ENCODE data around the gene CRIP3.

CRIP3 gene

DNA sequence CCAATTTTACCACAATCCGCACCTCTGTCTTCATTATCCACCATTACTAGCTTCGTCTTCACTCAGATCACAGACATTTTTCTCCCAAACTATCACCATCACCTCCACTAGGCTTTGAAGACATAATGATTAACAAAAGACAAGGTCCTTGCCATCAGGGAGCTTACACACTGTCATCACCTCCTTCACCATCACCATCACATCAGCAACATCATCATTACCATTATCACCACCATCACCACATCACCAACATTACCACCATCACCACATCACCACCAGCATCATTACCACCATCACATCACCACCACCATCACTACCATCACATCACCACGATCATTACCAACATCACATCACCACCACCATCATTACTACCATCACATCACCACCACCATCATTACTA lies 14.9 kb downstream of the CRIP3 start:
- H3K4me3 ChIP-seq (ENCODE audit: low read depth, low read length): no peak overlapping the region
- TF ChIP-seq, protein P1, sequence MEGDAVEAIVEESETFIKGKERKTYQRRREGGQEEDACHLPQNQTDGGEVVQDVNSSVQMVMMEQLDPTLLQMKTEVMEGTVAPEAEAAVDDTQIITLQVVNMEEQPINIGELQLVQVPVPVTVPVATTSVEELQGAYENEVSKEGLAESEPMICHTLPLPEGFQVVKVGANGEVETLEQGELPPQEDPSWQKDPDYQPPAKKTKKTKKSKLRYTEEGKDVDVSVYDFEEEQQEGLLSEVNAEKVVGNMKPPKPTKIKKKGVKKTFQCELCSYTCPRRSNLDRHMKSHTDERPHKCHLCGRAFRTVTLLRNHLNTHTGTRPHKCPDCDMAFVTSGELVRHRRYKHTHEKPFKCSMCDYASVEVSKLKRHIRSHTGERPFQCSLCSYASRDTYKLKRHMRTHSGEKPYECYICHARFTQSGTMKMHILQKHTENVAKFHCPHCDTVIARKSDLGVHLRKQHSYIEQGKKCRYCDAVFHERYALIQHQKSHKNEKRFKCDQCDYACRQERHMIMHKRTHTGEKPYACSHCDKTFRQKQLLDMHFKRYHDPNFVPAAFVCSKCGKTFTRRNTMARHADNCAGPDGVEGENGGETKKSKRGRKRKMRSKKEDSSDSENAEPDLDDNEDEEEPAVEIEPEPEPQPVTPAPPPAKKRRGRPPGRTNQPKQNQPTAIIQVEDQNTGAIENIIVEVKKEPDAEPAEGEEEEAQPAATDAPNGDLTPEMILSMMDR (IDR thresholded peaks at IDR 0.05; ENCODE audit: borderline replicate concordance, insufficient read depth, low read depth, low read length): no peak

DNA sequence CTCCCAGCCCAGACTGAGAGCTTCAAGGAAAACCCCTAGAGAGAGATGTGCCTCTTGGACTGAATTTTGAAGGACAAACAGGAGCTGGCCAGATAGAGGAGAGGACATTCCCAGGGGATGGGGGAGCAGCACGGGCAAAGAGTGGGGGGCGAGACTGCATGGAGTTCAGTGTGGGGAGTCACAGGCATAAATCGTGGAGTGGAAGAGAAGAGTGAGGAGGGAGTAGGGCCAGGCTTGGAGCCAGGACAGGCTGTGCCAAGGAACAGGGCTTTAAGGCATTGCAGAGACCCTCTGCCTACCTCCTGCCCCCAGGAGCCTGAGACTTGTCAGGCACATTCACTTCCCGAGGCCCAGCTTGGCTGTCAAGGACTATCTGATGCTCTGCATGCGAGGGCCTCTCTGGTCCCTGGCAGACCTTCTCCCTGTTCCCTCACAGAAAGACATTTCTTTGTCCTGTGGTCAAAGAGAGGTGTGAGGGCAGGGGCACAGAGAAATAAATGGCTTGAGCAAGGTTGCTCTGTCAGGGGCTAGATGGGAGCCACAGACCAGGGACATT lies 15.8 kb downstream of the CRIP3 start:
- no peak overlapping the region for H3K4me3 ChIP-seq (ENCODE audit: low read depth, low read length)
- TF ChIP-seq, protein P1 (IDR thresholded peaks at IDR 0.05; ENCODE audit: borderline replicate concordance, insufficient read depth, low read depth, low read length): no peak

DNA sequence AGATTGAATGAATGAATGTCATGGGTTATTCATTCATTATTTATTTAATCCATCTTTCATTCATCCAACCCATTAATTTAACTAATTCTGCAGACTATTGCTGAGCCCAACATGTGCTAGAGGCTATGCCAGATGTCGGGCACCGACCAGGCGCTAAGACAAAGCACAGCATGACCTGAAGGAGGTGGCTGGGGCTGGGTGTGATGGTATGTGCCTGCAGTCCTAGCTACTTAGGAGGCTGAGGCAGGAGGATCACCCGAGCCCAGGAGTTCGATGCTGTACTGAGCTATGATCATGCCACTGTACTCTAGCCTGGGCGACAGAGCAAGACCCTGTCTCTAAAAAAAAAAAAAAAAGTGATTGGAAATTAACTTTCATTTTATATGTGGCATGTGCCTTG lies 16.3 kb downstream of the CRIP3 start:
- TF ChIP-seq, protein P1 (IDR thresholded peaks at IDR 0.05; ENCODE audit: borderline replicate concordance, insufficient read depth, low read depth, low read length): no peak
- no peak overlapping the region for H3K4me3 ChIP-seq (ENCODE audit: low read depth, low read length)

DNA sequence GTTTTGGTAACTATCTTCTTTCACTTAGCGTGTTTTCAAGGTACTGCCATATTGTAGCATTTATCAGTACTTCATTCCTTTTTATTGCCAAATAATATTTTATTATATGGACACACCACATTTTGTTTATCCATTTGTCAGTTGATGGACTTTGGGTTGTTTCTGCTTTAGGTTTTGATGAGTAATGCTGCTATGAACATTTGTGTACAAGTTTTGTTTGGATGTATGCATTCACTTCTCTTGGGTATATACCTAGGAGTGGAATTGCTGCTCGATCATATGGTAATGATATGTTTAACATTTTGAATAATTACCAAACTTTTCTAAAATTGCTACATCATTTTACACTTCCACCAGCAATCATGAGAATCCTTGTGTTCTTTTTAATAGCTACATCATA lies 16.9 kb downstream of the CRIP3 start:
- TF ChIP-seq, protein P1 (IDR thresholded peaks at IDR 0.05; ENCODE audit: borderline replicate concordance, insufficient read depth, low read depth, low read length): no peak
- H3K4me3 ChIP-seq (ENCODE audit: low read depth, low read length): no peak overlapping the region

DNA sequence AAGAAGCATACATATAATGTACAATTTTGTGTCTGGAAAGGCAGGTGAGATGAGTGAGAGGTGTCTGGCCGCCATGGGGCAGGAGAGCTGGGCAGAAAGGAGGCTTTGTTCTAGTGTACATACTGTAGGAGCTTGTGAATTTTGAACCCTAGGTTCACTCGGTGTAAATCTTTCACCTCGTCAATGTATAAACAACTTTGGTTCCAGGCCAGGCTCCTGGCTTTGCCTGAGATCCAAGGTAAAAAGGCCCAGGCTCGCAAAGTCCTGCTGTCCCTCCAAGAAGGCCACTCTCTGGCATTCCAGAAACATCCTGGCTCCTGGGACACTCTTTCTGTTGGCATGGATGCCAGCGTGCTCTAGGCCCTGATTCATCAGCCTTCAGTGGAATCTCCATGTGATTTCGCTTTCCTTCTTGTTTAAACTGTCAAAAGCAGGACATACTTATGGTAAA lies 17.7 kb downstream of the CRIP3 start:
- TF ChIP-seq, protein P1 (IDR thresholded peaks at IDR 0.05; ENCODE audit: borderline replicate concordance, insufficient read depth, low read depth, low read length): no peak
- no peak overlapping the region for H3K4me3 ChIP-seq (ENCODE audit: low read depth, low read length)

DNA sequence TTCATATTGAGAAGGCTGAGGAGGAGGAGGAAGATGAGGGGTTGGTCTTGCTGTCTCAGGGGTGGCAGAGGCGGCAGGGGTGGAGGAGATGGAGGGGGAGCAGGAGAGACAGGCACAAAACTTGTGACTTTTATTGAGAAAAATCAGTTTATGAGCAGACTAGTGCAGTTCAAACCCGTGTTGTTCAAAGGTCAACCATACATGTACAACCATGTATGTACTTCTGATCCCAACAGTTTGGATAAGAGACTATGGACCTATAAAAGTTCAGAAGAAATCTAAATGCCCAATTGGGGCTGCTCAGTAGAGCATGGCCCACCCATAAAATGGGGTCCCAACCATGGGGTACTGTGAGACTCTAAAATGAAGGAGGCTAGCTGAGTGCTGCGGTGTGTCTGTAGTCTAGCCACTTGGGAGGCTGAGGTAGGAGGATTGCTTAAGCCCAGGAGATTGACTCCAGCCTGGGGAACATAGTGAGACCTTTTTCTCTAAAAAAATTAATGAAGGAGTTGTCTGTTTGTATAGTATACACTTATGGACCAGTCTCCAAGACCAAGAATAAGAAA lies 18.2 kb downstream of the CRIP3 start:
- TF ChIP-seq, protein P1 (IDR thresholded peaks at IDR 0.05; ENCODE audit: borderline replicate concordance, insufficient read depth, low read depth, low read length): no peak
- H3K4me3 ChIP-seq (ENCODE audit: low read depth, low read length): no peak overlapping the region

All from GM12875 (cell line).